ENCODE measurements around the gene NCEH1. TPM values are rescaled to one million over a fixed set of nuclear protein-coding genes. Genes with fewer than 3 reads are reported as not detected.

The NCEH1 gene
- total and polyA plus RNA-seq, 2 of the 4 experiments (the other 2 are of a cell fraction): 22.3 to 23.3 TPM

GRCh38 chr3:172687501-172687900 lies 23.4 kb downstream of the NCEH1 start:
- H2BK20ac ChIP-seq (ENCODE audit: low read depth, low read length): no peak overlapping the region
- H3K4me1 ChIP-seq (ENCODE audit: control insufficient read depth, insufficient read depth, low read length): peaks cover 9% of the 10 kb centered on the region; the same call in 1 of the 2 replicates
- in situ Hi-C loops (cut with MboI; ENCODE audit: low sequenced_read_pairs) (no loop called here), intact Hi-C loops (cut with micrococcal nuclease) (no loop called here), dilution Hi-C loops (cut with HindIII; ENCODE audit: low sequenced_read_pairs, unreplicated experiment) (no loop called here)
- ChIA-PET CTCF (interaction anchor here (1.2 to 3.6 kb wide), 2 partner anchors 14 to 24 kb away, joined by 5 to 11 read pairs; partner anchors contain the start of gene NCEH1), POLR2A (ENCODE audit: unreplicated experiment) (no interaction called here)
- no peak for DNase-seq
- H2AK5ac ChIP-seq (ENCODE audit: low read depth, low read length): no peak overlapping the region
- no peak overlapping the region for H2BK15ac ChIP-seq (ENCODE audit: low read depth, low read length)
- no peak overlapping the region for H3K4ac ChIP-seq (ENCODE audit: low read depth, low read length)
- no peak overlapping the region for H4K91ac ChIP-seq (ENCODE audit: insufficient read depth, low read depth, low read length)
- no peak overlapping the region for H3K18ac ChIP-seq (ENCODE audit: low read depth, low read length)
- no peak overlapping the region for H3K9ac ChIP-seq (ENCODE audit: low read depth, low read length)
- no peak overlapping the region for H3K27ac ChIP-seq (ENCODE audit: insufficient read depth, low read length)
- H3K56ac ChIP-seq (ENCODE audit: extremely low read depth, insufficient read depth, low read length): no peak overlapping the region
- no peak overlapping the region for H3K14ac ChIP-seq (replicated peaks; ENCODE audit: low read depth, low read length)
- H3K9me1 ChIP-seq (ENCODE audit: insufficient read depth, low read length): peaks cover 7% of the 10 kb centered on the region
- BruUV-seq (replicated peaks): no TSS peak
- no peak overlapping the region for H3K4me2 ChIP-seq (ENCODE audit: low read depth, low read length)
- no peak overlapping the region for H4K8ac ChIP-seq (ENCODE audit: low read depth in 2 of 2, low read length in 2 of 2)
- H4K20me1 ChIP-seq (ENCODE audit: insufficient read depth, low read length): no peaks in the 10 kb centered on the region; the same call in 1 of the 2 replicates
- no peak overlapping the region for H3K4me3 ChIP-seq (ENCODE audit: insufficient read depth, low read depth, low read length)
- peaks cover 34 to 69% of the 10 kb centered on the region in 2 experiments for H3K79me1 ChIP-seq (ENCODE audit: low read depth in 1 of 2, low read length in 2 of 2)
- H4K5ac ChIP-seq (ENCODE audit: low read depth, low read length): no peak overlapping the region
- H3K36me3 ChIP-seq (ENCODE audit: control insufficient read depth, insufficient read depth, low read length): no peaks in the 10 kb centered on the region
- H2AK9ac ChIP-seq (replicated peaks; ENCODE audit: low read depth, low read length, poor library complexity): no peak overlapping the region
- WGBS, 2 experiments (ENCODE audit: extremely low coverage in 2 of 2, insufficient read length in 1 of 2): no CpG with 5 or more reads among the region's 3 CpGs
- H3K27me3 ChIP-seq (ENCODE audit: control insufficient read depth, insufficient read depth, low read length): no peaks in the 10 kb centered on the region
- H3K9me3 ChIP-seq (ENCODE audit: control insufficient read depth, insufficient read depth, low read length): no peaks in the 10 kb centered on the region
- no peak overlapping the region for H3K23ac ChIP-seq (ENCODE audit: low read depth, low read length)
- no peak overlapping the region for H2BK5ac ChIP-seq (ENCODE audit: low read depth, low read length, poor library complexity, severe bottlenecking)
- no peak for TF ChIP-seq CEBPB (IDR thresholded peaks at IDR 0.05; ENCODE audit: low read depth, low read length)
- no peak for TF ChIP-seq CHD1 (IDR thresholded peaks at IDR 0.05; ENCODE audit: low read depth, low read length)
- TF ChIP-seq MAZ (IDR thresholded peaks at IDR 0.05; ENCODE audit: borderline replicate concordance, low read depth, low read length): no peak
- no peak overlapping the region for H2AFZ ChIP-seq (replicated peaks; ENCODE audit: low read length, poor library complexity)
- ATAC-seq (ENCODE audit: low read depth): no peak
- H2BK120ac ChIP-seq (ENCODE audit: low read depth, low read length): no peak overlapping the region

Measured in IMR-90 (cell line).